HCT116 (cell line): Measurements from ENCODE around the gene PDPK1. TPM values are rescaled to one million over a fixed set of nuclear protein-coding genes. Genes with fewer than 3 reads are reported as not detected.

Experiments used
- ATAC-seq: fragments of 200-7000 bp; cut with Tn5 transposase; 2 replicates; pipeline ENCODE4 v1.9.1; 2020; ENCODE audit warnings: mild to moderate bottlenecking, moderate library complexity
- Bru-seq: library from RNA; stranded (reverse); fragments of 400-500 nt; gene quantifications from one replicate; lab custom pipeline; 2021; lab: Mats Ljungman, UMichigan
- BruChase-seq, 2 experiments: library from RNA; stranded (reverse); fragments of 400-500 nt; gene quantifications; one replicate each; lab custom pipeline; 2021; lab: Mats Ljungman, UMichigan
- BruUV-seq: library from RNA; stranded (reverse); fragments of 400-500 nt; replicated peaks from 2 replicates; lab custom pipeline; 2021; lab: Mats Ljungman, UMichigan
- CTCF ChIA-PET: fragments of 300-600 bp; sonication (Branson Sonifier 250); formaldehyde crosslinking; loops from one replicate; lab custom pipeline; 2021; ENCODE audit warnings: antibody characterized with exemption; lab: Charles Lee
- POLR2A ChIA-PET: fragments of 300-600, 350-600 bp; sonication (Branson Sonifier 250); formaldehyde crosslinking; loops from one replicate; lab custom pipeline; 2021; ENCODE audit warnings: antibody characterized with exemption; lab: Charles Lee
- RAD21 ChIA-PET, 2 experiments: fragments of 300-600 bp; sonication (Branson Sonifier 250); formaldehyde crosslinking; loops; one replicate each; lab custom pipeline; 2023; ENCODE audit warnings: low total read pairs in 2 of 2; ENCODE audit not compliant: uncharacterized antibody in 2 of 2, unreplicated experiment in 2 of 2, low non-redundant PET in 1 of 2; lab: Charles Lee
- DNase-seq: peaks from one replicate; pipeline ENCODE4 v3.0.0-alpha.2; 2010; ENCODE audit warnings: low read depth, low spot score
- H2AFZ ChIP-seq: fragments of 200-600 bp; shearing (Covaris generic), sonication (generic); 2 replicates; pipeline ENCODE4 v1.6.1; 2017; ENCODE audit warnings: low read depth, mixed run types, mixed read lengths, antibody characterized with exemption, low read length; ENCODE audit not compliant: poor library complexity, severe bottlenecking
- H3K27ac ChIP-seq: 2 replicates; pipeline ENCODE4 v1.5.1; 2012; ENCODE audit warnings: low read depth, low read length
- H3K27me3 ChIP-seq: fragments of 200-600 bp; sonication (generic); 2 replicates; pipeline ENCODE4 v1.6.1; 2016; ENCODE audit warnings: mixed run types, low read length, mixed read lengths; ENCODE audit not compliant: insufficient read depth
- H3K36me3 ChIP-seq, 2 experiments: fragments of 200-500 bp in 1 of 2; fragments of 200-600 bp in 1 of 2; sonication (Bioruptor generic) in 1 of 2; sonication (generic) in 1 of 2; 2 replicates each; pipeline versions ENCODE4 v1.5.1 to v1.6.1; 2014 to 2016; ENCODE audit warnings: low read length in 2 of 2, inconsistent platforms in 1 of 2, mixed read lengths in 1 of 2, mixed run types in 1 of 2; ENCODE audit not compliant: insufficient read depth in 2 of 2, control insufficient read depth in 1 of 2
- H3K4me1 ChIP-seq, 2 experiments: fragments of 200-600 bp in 1 of 2; sonication (generic) in 1 of 2; 2 replicates each; pipeline versions ENCODE4 v1.5.1 to v1.6.1; 2012 to 2017; ENCODE audit warnings: low read length in 2 of 2, inconsistent platforms in 1 of 2, mild to moderate bottlenecking in 1 of 2, mixed read lengths in 1 of 2, mixed run types in 1 of 2, moderate library complexity in 1 of 2; ENCODE audit not compliant: insufficient read depth in 2 of 2, control insufficient read depth in 1 of 2
- H3K4me2 ChIP-seq: fragments of 200-600 bp; sonication (generic); 2 replicates; pipeline ENCODE4 v1.6.1; 2017; ENCODE audit warnings: mixed run types, low read length, mixed read lengths
- H3K4me3 ChIP-seq, 2 experiments: fragments of 200-600 bp in 1 of 2; sonication (generic) in 1 of 2; replicated peaks in 1 of 2; 2 replicates each; pipeline ENCODE4 v1.5.1; 2011 to 2016; ENCODE audit warnings: low read length in 2 of 2, control low read depth in 1 of 2, low read depth in 1 of 2, mild to moderate bottlenecking in 1 of 2, mixed read lengths in 1 of 2, mixed run types in 1 of 2
- H3K79me2 ChIP-seq: fragments of 200-600 bp; sonication (generic); 2 replicates; pipeline ENCODE4 v1.6.1; 2017; ENCODE audit warnings: mild to moderate bottlenecking, mixed run types, low read length, moderate library complexity, mixed read lengths; ENCODE audit not compliant: insufficient read depth
- H3K9ac ChIP-seq: fragments of 200-600 bp; sonication (generic); 2 replicates; pipeline ENCODE4 v1.6.1; 2016; ENCODE audit warnings: low read length, mixed read lengths
- H3K9me2 ChIP-seq: fragments of 200-600 bp; sonication (generic), shearing (Covaris generic); 2 replicates; pipeline ENCODE4 v1.6.1; 2017; ENCODE audit warnings: mixed run types, mild to moderate bottlenecking, moderate library complexity; ENCODE audit not compliant: insufficient read depth
- H3K9me3 ChIP-seq, 2 experiments: fragments of 200-500 bp in 1 of 2; fragments of 200-600 bp in 1 of 2; sonication (Bioruptor generic) in 1 of 2; sonication (generic) in 1 of 2; 2 replicates each; pipeline ENCODE4 v1.6.1; 2014 to 2017; ENCODE audit warnings: low read length in 2 of 2, mixed read lengths in 2 of 2, inconsistent platforms in 1 of 2, low read depth in 1 of 2, mild to moderate bottlenecking in 1 of 2, mixed run types in 1 of 2, moderate library complexity in 1 of 2; ENCODE audit not compliant: control insufficient read depth in 1 of 2, insufficient read depth in 1 of 2
- H4K20me1 ChIP-seq: fragments of 200-600 bp; sonication (generic), shearing (Covaris generic); 2 replicates; pipeline ENCODE4 v1.6.1; 2017; ENCODE audit warnings: mixed run types, mild to moderate bottlenecking, moderate library complexity; ENCODE audit not compliant: insufficient read depth
- ATF3 ChIP-seq: IDR thresholded peaks from 2 replicates; pipeline ENCODE4 v1.6.1; 2012
- CBX3 ChIP-seq: IDR thresholded peaks from 2 replicates; pipeline ENCODE4 v1.6.1; 2012; ENCODE audit warnings: low read depth
- CEBPB ChIP-seq: IDR thresholded peaks from 2 replicates; pipeline ENCODE4 v1.6.1; 2012; ENCODE audit warnings: low read depth
- EGR1 ChIP-seq: IDR thresholded peaks from 2 replicates; pipeline ENCODE4 v1.6.1; 2012; ENCODE audit warnings: low read depth
- ELF1 ChIP-seq: IDR thresholded peaks from 2 replicates; pipeline ENCODE4 v1.6.1; 2012; ENCODE audit warnings: low read depth, borderline replicate concordance
- EZH2 ChIP-seq: fragments of 200-600 bp; sonication (generic); IDR thresholded peaks from 2 replicates; pipeline ENCODE4 v1.6.1; 2017; ENCODE audit warnings: antibody characterized with exemption, mixed run types
- FOSL1 ChIP-seq: IDR thresholded peaks from 2 replicates; pipeline ENCODE4 v1.6.1; 2012; ENCODE audit warnings: low read depth
- MAX ChIP-seq: IDR thresholded peaks from 2 replicates; pipeline ENCODE4 v1.6.1; 2012
- POLR2AphosphoS5 ChIP-seq: IDR thresholded peaks from 2 replicates; pipeline ENCODE4 v1.6.1; 2011; ENCODE audit warnings: mild to moderate bottlenecking, low read depth, low read length, moderate library complexity
- RAD21 ChIP-seq: IDR thresholded peaks from 2 replicates; pipeline ENCODE4 v1.6.1; 2012; ENCODE audit warnings: low read depth, mild to moderate bottlenecking
- SIN3A ChIP-seq: IDR thresholded peaks from 2 replicates; pipeline ENCODE4 v1.6.1; 2012; ENCODE audit warnings: low read depth
- SP1 ChIP-seq: IDR thresholded peaks from 2 replicates; pipeline ENCODE4 v1.6.1; 2012; ENCODE audit warnings: low read depth
- SRF ChIP-seq: IDR thresholded peaks from 2 replicates; pipeline ENCODE4 v1.6.1; 2012; ENCODE audit warnings: low read depth
- TCF7L2 ChIP-seq: IDR thresholded peaks from 2 replicates; pipeline ENCODE4 v1.7.0; 2011; ENCODE audit warnings: borderline replicate concordance, inconsistent platforms; ENCODE audit not compliant: insufficient read depth, insufficient read length; ENCODE audit errors: extremely low read depth
- YY1 ChIP-seq: IDR thresholded peaks from 2 replicates; pipeline ENCODE4 v1.6.1; 2011; ENCODE audit warnings: low read length, low read depth, moderate library complexity, mild to moderate bottlenecking; ENCODE audit not compliant: insufficient replicate concordance; ENCODE audit errors: extremely low read depth
- ZBTB33 ChIP-seq: IDR thresholded peaks from 2 replicates; pipeline ENCODE4 v1.6.1; 2011; ENCODE audit warnings: mild to moderate bottlenecking, low read length, moderate library complexity; ENCODE audit not compliant: insufficient replicate concordance; ENCODE audit errors: extremely low read depth
- ZFX ChIP-seq: fragments of 450-650 bp; IDR thresholded peaks from 2 replicates; pipeline ENCODE4 v1.6.1; 2017
- intact Hi-C: fragments of 100-400 bp; cut with micrococcal nuclease; formaldehyde crosslinking; loops from 2 replicates; pipeline ENCODE4 v1.10.0; 2022
- long read RNA-seq: library from polyadenylated mRNA; unstranded; transcript quantifications from one replicate; pipeline ENCODE4 v2.0.0, GENCODE V29; 2021; ENCODE audit not compliant: unreplicated experiment
- polyA plus RNA-seq: library from polyadenylated mRNA; unstranded; fragments of >200 nt; gene quantifications from 2 replicates; pipeline ENCODE4 v1.2.1, GENCODE V29; 2012; ENCODE audit warnings: missing spikeins
- total RNA-seq: library from RNA; stranded (reverse); gene quantifications from one replicate; pipeline ENCODE4 v1.2.1, GENCODE V29; 2021; ENCODE audit not compliant: unreplicated experiment
- TF ChIP-seq, protein P1 (sequence below), 3 experiments: fragments of 200-600 bp in 1 of 3; sonication (generic) in 1 of 3; IDR thresholded peaks in 2 of 3; conservative IDR thresholded peaks in 1 of 3; 2 replicates each; pipeline ENCODE4 v1.5.1; 2012 to 2017; ENCODE audit warnings: low read depth in 2 of 3, low read length in 2 of 3, antibody characterized with exemption in 1 of 3, borderline replicate concordance in 1 of 3, control low read depth in 1 of 3, mild to moderate bottlenecking in 1 of 3, mixed read lengths in 1 of 3, mixed run types in 1 of 3, moderate library complexity in 1 of 3; ENCODE audit not compliant: insufficient read depth in 1 of 3

PDPK1 gene
- 36.1 TPM for total RNA-seq
- polyA plus RNA-seq, result 12.3 and 20.8 TPM in 2 replicates
- Bru-seq, nascent RNA, result percentile 54 among the genes with signal in this experiment
- percentile 83 among the genes with signal in this experiment for BruChase-seq, experiment 1, labeled RNA remaining after a 6-hour chase
- BruChase-seq, experiment 2, labeled RNA remaining after a 2-hour chase, result percentile 75 among the genes with signal in this experiment
- long read RNA-seq, full-length matches to known transcripts, result 48 of 97 reads
- long read RNA-seq, partial matches to known transcripts, result 2 of 97 reads
- long read RNA-seq, other reads (novel, unspliced or antisense), result 47 of 97 reads

DNA sequence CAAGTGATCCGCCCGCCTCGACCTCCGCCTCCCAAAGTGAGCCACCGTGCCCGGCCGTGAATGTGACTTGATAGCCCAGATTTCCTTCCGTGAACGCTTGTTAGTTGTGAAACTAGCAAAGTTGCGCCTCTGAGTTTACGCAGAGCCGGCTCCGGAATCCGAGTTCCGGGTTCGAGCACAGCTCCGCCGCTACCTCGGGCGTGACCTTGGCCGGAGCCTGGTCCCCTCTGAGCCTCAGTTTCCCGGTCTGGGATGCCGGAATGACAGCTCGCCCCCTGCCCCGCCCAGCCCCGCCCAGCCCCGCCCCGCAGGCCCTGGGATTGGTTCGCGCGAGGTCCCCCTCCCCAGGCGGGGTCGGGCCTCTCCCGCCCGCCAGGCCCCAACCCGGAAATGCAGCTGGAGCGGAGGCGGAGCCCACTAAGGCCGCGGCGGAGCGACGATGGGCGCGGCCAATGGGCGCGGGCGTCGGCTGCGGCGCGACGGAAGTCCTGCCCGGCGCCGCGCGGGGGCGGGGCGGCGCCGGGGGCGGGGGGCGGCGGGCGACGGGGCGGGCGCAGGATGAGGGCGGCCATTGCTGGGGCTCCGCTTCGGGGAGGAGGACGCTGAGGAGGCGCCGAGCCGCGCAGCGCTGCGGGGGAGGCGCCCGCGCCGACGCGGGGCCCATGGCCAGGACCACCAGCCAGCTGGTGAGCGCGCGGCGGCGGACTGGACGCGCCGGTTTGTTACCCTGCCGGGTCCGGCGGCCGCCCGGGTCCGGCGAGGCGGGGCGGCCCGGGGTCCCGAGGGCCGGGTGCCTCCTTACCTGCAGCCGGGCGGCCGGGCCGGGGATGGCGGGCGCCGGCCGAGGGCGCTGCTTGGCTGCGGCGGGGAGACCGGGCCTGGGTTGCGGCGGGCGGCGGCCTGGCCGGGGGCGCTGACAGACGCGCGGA lies at the start of gene PDPK1:
Gene PDPK1, plus strand, starts transcription at position 571 of the 929 bp plus-strand sequence. Its CDS starts 92 bp downstream, at position 663.
- Histone ChIP-seq H3K27ac (peak within 1 kb of the TSS; percentile 89), H2AFZ (peak within 1 kb of the TSS; percentile 16), H3K36me3 (no peaks in the 10 kb centered on the region)

More for the DNA sequence above, at the start of gene PDPK1:
- Histone ChIP-seq H4K20me1 (no peaks in the 10 kb centered on the region), H3K9me2 (no peaks in the 10 kb centered on the region), H3K4me1 (peaks cover 15 to 28% of the 10 kb centered on the region in 2 experiments), H3K4me3 (peak within 1 kb of the TSS; percentile 62 to 73), H3K9me3 (no peaks in the 10 kb centered on the region), H3K4me2 (peak within 1 kb of the TSS; percentile 96), H3K79me2 (peaks cover 23% of the 10 kb centered on the region), H3K27me3 (no peaks in the 10 kb centered on the region), H3K9ac (peak within 1 kb of the TSS; percentile 70)
- ChIA-PET RAD21 (no interaction called here), POLR2A (interaction anchor here (0.5 to 1.7 kb wide), 4 partner anchors 18 to 383 kb away, joined by 3 to 7 read pairs (median 4); partner anchors contain the start of genes AMDHD2 and TRAF7), CTCF (interaction anchor here (0.6 to 1.1 kb wide), 2 partner anchors 14 to 25 kb away, joined by 3 read pairs; no protein-coding TSS in a partner anchor)
- ATAC-seq (peak; percentile 88), DNase-seq (peak; percentile 84)
- intact Hi-C loops, result no loop called here
- BruUV-seq, result no TSS peak
- TF ChIP-seq SIN3A (peak; percentile 18; the same call in 1 of the 2 replicates), YY1 (peak; percentile 76), TCF7L2 (no peak), SRF (no peak), CBX3 (no peak), EZH2 (no peak), ZBTB33 (no peak), POLR2AphosphoS5 (peak; percentile 62; the same call in 1 of the 2 replicates), SP1 (peak; percentile 60), CEBPB (no peak), ELF1 (no peak), MAX (0 out of 2 replicates have a peak, but pooled peaks have one; percentile 18), RAD21 (no peak), FOSL1 (no peak), EGR1 (peak; percentile 69), ZFX (peak; percentile 54; the same call in 1 of the 2 replicates), ATF3 (no peak)
- TF ChIP-seq, protein P1, sequence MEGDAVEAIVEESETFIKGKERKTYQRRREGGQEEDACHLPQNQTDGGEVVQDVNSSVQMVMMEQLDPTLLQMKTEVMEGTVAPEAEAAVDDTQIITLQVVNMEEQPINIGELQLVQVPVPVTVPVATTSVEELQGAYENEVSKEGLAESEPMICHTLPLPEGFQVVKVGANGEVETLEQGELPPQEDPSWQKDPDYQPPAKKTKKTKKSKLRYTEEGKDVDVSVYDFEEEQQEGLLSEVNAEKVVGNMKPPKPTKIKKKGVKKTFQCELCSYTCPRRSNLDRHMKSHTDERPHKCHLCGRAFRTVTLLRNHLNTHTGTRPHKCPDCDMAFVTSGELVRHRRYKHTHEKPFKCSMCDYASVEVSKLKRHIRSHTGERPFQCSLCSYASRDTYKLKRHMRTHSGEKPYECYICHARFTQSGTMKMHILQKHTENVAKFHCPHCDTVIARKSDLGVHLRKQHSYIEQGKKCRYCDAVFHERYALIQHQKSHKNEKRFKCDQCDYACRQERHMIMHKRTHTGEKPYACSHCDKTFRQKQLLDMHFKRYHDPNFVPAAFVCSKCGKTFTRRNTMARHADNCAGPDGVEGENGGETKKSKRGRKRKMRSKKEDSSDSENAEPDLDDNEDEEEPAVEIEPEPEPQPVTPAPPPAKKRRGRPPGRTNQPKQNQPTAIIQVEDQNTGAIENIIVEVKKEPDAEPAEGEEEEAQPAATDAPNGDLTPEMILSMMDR (IDR thresholded peaks at IDR 0.05 in 2 of 3, conservative IDR thresholded peaks at IDR 0.05 in 1 of 3; ENCODE audit: borderline replicate concordance in 1 of 3, insufficient read depth in 1 of 3, low read depth in 2 of 3, low read length in 2 of 3), result no peak
